Smooth muscle cell of trachea (primary cell): ENCODE results near the gene NPIPA2. TPM values are rescaled to one million over a fixed set of nuclear protein-coding genes. Genes with fewer than 3 reads are reported as not detected.

Experiments
- total RNA-seq: library from RNA; depleted of rRNA; stranded (reverse); fragments of >200 nt; gene quantifications from 2 replicates; pipeline ENCODE4 v1.2.1, GENCODE V29; 2014

Gene NPIPA2
- total RNA-seq, result 0.33 and 1.2 TPM in 2 replicates

GRCh38 chr16:14742273-14743128 lies at the start of gene NPIPA2:
Gene NPIPA2, plus strand, starts transcription at chr16:14742533. Its CDS starts 5,533 bp downstream, at chr16:14748066.

GRCh38 chr16:14694129-14694528 lies 48.2 kb upstream of the NPIPA2 start, which contains the start of gene PLA2G10:
Gene PLA2G10, minus strand, starts transcription at chr16:14694308. Its CDS starts 79 bp downstream, at chr16:14694229.

DNA sequence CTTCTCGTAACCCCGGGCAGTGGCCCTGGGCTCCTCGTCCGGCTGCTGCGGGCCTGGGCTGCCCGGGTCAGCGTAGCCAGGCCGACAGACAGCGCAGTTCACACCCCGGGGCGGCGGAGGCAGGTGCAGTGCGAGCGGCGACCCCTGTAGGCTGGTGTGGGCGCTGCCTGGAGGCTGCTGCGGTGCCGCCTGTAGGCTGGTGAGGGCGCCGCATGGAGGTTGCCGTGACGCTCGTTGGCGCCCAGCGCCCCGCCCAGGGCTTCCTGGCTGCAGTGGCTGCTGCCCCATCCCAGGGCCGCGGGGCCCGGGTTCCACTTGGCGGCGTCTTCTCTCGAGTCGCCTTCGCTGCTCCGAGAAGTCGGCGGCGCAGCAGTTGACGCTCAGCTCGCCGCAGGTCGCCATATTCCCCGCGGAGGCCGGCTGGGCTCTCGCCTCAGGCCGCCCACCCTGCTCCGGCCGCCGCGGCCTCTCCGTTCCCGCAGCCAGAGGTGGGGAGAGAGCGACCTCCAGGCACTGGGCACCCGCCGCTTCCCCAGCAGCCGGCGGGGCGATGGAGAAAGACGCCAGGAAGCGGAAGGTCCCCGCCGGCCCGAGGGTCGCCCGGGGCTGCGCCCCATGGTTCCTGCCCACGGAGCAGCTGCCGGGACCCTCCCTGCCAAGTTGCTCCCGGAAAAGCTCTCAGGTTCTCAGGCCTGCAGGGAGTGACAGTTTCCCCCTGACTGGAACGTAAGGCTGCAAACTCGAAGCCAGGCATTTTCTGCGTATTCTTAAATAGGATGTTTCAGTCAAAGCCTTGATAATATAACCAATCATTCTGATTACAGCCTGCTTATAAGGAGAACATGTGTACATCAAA lies 38.9 kb upstream of the NPIPA2 start, which contains the start of gene NPIPA3:
TSS of gene NPIPA3 (plus strand) at position 256 of the 856 bp plus-strand sequence. CDS start 5,533 bp downstream, outside the sequence.

Other genes starting within 250 kb of the NPIPA2 start
- gene PARN, start 112.3 kb upstream of the NPIPA2 start, total RNA-seq, result 32.3 and 41.6 TPM in 2 replicates
- 101 and 102 TPM in 2 replicates for gene BFAR, start 109.6 kb upstream of the NPIPA2 start, total RNA-seq
- not detected in 2 replicates for gene PLA2G10, start 48.2 kb upstream of the NPIPA2 start, total RNA-seq
- 0.33 and 1.2 TPM in 2 replicates for gene NPIPA3, start 39.1 kb upstream of the NPIPA2 start, total RNA-seq
- gene NOMO1, start 91.2 kb downstream of the NPIPA2 start, total RNA-seq, result 122 and 148 TPM in 2 replicates
- 79.7 and 90.5 TPM in 2 replicates for gene NPIPA1, start 194.9 kb downstream of the NPIPA2 start, total RNA-seq
- gene PDXDC1, start 232.5 kb downstream of the NPIPA2 start, total RNA-seq, result 78.4 and 79.1 TPM in 2 replicates